Activated CD4-positive, alpha-beta T cell treated with anti-CD3 and anti-CD28 coated beads for 4 hours (primary cell): ENCODE data around the gene CNTNAP2.

Experiments
- DNase-seq, 2 donors: peaks; one replicate each; pipeline ENCODE4 v3.0.0-alpha.2; 2020

The CNTNAP2 gene

DNA sequence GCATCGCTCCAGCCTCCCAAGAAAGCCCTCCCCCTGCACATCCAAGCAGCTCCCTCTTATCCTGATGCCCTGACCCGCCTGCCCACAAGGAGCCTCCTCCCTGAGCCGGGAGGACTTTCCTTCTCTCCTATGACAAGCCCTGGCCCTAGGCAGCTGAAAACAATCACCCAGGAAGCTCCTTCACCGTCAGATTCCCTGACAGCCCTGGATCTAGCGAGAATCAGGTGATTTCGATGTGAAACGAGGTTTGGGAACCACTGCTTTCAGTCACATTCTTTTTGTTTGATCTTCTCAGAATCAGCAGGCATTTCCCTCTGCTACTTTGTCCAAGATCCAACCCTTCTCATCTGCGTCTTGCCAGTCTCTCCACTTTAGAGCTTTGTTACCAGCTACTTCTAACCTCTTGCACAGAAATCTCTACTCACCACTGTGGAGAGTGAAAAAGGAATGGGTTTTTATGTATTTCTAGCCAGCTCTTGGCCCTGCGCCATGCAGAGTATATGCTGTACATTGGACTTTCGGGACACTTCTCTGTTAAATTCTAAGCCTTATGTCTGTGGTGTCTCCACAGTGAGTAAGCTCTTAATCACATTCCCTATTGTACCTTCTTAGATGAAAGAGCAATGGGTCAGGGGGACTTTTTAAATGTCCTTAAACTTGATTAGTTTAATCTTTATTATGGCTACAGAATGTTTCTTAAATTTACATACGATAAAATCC lies 2220.8 kb downstream of the CNTNAP2 start:
- no peak for DNase-seq

DNA sequence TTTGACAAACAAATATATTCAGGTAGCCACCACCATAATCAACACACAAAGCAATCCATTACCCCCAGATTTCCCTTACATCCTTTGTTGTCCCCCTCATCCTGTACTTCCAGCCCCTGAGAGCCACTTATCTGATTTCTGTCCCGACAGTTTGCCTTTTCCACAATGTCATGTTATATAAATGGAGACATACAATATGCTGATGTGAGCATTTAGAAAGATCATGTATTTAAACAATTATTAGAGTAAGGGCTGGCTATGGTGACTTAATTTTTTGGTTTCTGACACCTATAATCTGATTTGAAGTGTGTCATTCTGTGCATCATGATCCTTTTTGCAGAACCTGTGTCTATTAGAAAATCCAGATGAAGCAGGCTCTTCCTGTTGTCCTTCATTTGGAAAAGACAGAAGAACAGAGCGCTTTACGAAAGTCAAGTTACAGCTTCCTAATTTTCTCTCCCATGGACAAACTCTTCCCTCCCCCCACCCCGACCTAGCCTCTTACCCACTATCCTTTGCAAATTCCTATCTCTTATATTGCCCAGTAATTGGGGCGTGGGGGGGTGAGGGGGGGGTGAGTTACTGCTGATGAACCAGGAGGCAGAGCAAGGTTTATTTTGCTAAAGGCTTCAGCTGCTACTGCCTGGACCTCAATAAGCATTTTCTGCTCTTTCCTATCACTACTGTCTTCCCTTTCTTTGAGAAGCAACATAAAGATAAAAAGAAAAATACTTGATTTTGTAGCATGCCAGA lies 2221.6 kb downstream of the CNTNAP2 start:
- no peak for DNase-seq

DNA sequence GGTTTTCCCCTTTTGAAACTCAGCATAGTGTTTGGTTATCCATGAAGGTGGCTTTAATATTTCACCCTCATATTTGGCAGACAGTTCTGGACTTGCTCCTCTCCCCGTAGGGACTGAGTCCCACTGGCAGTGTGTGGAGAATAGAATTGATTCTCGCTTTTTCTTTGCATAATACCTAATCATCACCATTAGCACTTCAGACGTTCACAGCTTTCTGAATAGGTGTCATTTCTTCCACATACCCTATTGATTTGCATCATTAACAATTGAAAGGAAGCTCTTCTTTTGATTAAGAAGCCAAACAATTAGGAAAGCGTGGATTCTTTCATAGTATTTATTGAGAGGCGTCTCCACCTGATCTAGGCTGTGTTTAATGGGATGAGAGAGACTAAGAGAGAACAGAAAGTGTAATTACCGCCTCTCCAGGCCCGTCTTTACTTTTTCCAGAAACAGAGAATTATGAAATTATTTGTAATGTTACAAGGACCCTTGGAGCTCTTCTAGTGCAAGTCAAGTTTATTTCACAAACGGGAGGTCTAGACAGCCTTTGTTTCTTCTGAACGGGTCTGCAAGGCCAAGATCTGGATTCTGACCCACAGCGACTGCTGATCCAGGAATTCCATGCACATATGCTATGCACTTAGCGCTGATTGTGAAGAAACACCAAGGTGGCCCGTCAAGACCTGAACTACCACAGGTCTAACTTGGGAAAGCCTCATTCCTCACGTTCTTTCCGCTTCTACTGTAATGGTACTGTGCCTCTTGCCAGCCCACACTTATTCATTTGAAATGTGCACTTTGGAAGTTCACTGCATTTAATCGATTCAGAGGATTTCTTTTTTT lies 2224.1 kb downstream of the CNTNAP2 start:
- no peak for DNase-seq

DNA sequence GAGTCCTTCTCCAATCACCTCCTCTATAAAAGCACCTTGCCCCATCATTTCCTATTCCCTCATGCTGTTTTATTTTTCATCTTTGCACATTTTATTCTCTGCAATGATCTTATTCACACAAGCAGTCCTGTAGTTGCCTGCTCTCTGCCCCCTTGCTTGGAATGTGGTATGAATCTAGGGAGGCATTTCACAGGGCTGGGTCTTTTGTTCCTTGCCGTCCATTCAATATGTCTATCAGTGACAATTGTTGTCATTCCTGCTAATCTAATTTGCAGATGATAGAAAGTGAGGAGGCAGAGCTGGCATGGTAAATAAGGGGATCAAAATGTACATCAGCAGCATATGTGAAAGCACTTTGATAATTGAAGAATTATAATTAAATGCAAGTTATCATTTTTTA lies 2227.8 kb downstream of the CNTNAP2 start:
- DNase-seq: no peak

DNA sequence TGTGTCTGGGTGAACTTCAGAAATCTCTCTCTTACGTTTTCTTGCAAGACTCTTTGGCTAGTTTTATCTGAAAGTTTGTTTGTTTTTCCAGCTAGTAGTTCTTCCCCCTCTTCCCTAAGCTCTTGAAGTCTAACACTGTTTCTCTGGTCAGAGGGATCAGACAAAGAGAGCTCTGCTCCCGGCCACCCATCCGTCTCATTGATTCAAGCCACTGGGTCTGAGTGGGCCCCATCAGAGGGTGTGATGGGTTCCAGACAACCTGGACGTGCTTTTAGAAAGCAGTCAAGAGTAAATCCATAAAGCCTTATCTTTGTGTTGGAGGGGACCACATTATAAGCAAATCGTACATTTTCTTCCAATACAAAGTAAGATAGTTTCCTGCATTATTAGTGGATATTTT lies 2231.4 kb downstream of the CNTNAP2 start:
- DNase-seq: no peak

DNA sequence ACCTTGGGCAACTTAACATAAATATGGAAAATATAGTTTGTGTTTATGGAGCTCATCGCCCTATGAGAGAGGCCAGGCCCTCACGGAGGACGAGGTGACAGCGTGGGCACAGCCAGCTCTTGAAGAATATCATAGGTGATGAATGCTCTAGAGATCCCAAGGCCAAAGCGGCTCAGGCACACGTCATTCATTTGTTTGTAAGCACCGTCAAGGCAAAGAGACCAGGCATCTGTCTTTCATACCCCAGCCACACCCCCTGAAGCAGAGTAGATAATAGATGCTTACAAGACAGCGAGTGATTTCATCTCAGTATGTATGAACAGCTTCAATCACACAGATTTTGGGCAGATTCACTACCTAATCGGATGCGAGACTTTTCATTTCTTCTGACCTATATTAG lies 2231.9 kb downstream of the CNTNAP2 start:
- no peak for DNase-seq

DNA sequence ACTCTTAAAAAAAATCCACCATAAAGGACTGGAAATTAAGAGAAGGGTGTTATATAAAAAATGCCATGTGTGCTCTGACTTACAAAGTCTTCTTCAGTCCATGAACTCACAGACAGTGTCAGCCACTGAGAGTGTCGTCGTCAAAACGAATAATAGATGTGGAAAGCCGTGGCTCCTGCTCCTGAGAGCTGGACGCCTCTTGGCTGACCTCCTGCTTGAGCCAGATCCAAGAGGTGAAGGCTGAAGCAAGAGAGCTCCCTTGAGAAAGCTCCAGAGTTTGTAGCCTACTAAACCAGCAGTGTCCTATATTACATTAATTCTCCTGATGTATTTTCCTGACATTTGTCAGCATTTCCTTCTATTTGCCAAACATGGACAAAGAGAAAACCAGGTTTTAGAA lies 2239.7 kb downstream of the CNTNAP2 start:
- no peak for DNase-seq

DNA sequence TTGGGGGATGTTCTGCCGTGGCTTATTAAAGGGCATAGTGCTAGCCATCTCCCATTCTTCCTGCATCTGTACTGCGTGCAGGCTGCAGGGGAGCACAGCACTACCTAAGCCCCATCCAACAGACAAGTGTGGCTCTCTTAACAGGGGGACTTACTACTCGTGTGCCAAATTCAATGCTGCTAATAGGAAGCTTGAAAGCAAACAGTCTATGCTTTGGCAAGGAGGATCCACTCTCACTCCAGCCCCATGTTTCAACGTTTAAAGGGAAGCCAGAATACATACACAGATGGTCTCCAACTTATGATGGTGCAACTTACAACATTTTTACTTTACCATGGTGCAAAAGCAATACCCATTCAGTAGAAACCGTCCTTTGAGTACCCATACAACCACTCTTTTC lies 2245.9 kb downstream of the CNTNAP2 start:
- DNase-seq: no peak

DNA sequence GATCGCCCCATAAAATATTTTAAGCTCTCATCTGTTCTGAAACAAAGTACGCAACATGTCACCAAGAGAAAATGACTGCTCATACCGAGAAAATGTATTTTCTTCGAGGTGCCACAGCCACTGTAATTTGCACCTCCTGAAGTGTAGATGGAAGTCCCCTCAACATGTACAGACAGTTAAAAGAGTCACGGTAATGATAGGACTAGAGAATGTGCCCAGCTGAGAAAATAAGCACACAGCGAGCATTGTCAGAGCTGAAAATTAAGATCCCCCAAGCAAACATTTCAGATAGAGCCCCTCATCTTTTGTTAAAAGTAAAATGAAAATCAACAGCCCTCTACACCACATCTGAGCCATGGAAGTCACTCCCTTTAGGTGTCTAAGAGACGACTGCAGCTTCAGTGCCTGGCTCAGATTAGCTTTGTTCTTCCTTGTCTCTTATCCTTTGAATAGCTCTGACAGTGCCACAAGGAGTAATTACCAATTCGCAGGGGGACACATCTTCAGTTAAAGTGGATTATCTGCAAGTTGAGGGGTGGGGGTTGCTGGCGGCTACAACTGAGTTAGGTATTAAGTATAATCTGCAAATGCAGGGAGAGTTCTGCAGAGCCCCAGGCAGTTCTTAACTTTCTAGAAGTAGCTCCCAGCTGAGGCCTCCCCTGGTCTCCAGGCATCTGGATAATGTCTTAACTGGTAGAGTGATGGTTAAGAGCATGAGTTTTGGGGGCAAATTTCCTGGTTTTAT lies 2251.3 kb downstream of the CNTNAP2 start:
- no peak for DNase-seq

DNA sequence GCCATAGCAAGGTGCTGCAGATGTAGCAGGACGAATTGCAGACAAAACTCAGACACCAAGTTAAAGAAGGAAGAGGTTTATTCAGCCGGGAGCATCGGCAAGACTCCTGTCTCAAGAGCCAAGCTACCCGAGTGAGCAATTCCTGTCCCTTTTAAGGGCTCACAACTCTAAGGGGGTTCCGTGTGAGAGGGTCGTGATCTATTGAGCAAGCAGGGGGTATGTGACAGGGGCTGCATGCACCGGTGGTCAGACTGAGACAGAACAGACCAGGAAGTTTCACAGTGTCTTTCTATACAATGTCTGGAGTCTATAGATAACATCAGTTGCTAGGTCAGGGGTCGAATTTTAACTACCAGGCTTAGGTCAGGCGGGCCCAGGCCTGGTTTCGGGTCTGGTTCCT lies 2252.0 kb downstream of the CNTNAP2 start:
- no peak for DNase-seq

DNA sequence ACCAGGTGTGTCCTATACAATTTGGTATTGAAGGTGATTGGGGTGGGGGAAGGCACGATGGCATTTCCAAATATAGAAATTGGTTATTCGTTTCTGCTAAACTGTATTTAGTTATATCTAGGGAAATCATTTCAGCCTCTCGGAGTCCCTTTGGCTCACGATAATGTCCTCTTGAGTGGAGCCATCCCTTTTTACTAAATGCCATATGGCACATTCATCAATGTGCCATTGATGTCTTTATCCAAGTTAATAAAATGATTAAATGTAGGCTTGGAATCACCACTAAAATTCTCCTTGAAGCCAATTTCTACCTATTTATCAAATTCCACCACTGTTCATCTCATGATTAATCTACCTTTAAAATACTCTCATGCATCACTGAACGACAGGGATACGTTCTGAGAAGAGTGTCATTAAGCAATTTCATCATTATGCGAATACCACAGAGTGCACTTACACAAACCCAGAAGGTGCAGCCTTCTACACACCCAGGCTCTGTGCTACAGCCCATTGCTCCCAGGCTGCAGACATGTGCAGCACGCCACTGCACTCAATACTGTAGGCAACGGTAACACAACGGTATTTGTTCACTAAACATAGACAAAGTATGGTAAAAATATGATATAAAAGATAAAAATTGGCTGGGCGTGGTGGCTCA lies 2254.8 kb downstream of the CNTNAP2 start:
- no peak for DNase-seq

DNA sequence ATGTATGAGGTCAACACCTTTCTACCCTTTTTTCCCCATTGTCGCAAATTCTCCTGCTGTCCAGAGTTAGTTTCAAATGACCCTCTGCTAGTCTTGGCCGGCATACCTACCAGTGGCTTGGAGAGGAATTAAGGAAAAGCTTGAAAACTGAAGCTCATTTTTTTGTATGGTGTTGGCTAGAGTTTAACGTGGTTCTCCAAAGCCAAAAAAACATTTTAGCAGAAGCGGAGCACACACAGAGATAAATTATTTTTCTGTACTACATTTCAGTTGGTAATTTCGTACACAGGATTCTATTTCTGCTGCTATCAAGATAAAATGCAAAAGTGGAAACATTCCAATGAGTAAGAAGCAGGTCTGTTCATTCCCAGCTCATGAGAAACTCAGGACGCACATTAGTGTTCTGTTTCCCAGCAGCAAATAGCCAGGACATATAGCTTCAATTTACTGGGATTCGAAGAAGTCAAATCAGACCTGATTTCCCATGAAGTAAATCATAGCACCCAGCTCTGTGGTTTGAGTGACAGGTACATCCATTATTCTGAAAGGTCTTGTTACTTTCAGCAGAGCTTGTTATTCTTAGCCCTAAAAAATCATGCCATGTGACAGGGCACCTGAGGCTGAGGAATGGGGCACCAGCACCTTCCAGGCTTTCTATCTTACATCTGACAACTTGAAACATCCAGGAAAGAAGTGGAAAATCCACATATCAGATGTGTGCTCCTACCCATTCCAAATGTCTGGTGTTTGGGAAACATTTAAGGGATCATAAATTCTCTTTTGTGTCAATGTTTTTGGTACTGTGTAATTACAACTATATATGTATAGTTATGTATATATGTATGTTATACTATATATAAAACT lies 2258.0 kb downstream of the CNTNAP2 start:
- no peak for DNase-seq

DNA sequence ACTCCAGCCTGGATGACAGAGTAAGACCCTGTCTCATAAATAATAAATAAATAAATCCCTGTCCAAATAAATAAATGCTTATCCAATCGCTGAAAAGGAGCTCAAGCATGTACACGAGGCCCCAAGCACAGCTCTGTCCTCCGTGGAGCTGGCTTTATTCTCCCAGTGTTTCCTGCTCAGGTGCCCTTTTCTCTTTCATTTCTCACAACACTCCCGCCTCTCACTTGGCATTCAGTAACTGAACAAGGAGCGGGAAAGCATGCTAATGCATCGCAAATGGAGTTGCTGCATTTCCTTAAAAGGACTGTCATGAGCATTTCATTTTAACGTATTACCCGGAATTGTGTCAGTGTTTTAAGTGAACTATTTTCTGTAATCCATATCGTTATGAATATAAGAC lies 2263.1 kb downstream of the CNTNAP2 start:
- no peak for DNase-seq

DNA sequence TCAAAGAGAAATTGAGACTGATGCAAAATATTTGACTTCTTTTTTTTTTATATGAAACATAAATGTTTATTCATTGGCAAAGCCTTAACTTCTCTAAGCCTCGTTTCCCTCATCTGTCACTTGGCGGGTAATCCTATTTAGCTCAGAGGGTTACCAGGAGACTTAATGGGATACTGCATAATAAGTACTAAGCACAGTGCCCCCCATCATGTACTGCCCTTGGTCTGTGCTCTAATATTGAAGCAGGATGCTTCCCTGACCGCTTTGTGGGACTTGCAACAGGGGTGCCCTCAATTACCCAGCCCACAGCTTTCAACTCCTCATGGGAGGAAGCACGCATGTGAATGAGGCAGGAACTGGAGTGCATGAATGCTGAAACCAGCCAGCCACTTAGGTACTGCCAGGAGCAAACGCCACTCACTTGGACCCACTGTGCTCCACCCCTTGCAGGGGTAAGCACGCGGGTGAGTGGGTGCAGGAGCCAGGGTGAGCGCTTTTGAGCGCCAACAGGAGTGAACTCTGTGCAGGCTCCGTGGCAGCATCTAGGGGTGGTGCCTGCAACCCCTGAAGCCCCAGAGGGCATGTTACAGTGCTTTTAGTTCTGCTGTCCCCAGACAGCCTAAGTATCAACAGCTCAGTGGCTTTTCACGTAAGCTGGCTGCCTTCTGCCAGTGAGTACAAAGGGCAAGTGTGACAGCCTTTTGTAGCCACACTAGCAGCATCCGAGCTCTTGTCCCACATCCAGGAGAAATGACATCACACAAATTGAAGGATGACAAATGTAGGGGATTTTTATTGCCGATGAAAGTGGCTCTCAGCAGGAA lies 2264.2 kb downstream of the CNTNAP2 start:
- DNase-seq: no peak

DNA sequence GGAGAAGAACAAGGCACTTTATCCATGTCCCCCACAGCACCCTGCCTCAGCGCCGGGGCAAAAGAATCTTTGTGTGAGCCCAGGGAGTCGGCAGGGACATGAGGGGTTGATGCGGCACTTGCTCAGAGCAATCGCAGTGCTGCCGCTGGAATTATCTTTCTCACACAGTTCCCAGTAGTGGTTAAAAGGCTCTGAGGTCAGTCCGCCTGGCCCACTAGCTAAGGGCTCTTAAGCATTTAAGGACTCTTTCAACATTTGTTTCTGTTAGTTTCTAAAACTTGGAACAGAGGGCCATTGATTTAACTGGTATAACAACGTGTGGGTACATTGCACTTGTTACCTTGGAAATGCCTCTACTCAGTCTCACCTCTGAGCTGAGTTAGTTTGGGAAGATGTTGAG lies 2266.0 kb downstream of the CNTNAP2 start:
- DNase-seq: no peak

DNA sequence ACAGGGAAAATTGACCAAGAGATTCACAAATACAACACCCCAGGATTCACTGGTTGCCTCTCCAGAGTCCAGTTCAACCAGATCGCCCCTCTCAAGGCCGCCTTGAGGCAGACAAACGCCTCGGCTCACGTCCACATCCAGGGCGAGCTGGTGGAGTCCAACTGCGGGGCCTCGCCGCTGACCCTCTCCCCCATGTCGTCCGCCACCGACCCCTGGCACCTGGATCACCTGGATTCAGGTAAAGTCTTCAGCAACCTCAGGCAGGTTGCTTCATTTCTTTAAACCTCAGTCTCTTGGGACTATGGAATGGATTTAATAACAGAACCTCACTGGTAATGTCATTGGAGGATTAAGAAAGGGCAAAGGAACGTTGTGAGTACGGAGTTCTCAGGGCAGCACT lies 2267.1 kb downstream of the CNTNAP2 start:
- DNase-seq: no peak

DNA sequence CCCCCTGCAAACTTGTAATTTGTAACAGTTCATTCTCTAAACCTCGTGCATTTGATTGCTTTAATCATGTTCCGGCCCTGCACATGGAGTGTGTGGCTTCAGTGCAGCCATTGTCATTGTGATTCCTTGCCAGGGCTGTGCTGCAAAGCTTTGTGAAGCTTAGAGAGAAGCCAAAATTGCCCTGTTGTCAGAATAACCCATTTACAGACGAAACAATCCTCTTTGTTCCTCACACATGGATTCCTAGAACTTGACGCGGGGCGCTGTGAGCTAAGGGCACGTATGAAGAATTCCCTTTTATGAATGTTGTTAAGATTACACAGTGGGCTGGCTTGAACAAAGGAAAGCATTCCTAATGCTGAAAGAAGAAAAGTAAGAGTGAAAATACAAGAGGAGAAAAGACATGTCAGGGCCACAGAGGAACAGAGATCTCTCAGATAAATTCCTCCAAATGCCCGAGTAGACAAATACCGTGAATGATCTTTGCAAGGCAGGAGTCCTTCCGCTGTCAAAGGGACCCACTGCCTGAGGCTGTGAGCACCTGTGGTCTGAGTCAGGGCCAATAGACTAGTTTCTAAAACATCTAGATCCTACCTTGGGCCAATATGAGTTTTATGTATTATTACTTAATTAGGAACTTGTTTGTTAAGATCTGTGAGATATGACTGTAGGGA lies 2268.5 kb downstream of the CNTNAP2 start:
- no peak for DNase-seq

DNA sequence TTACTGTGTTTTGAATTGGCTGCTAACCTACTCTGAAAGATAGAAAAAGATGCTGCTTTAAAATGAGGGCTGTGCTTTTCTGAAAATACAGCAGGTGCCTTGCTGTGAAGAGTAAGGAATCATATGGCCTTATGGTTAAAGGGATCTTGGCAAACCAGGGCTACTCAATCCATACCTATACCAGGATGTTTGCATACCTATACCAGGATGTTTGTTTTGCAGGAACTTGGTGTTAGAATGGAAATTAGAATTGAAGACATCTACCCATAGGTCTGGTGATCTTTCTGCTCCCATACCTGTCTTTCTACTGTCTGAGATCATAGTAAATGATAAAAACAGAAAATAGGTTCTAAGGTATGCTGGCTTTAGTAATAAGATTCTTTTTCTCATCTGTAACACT lies 2273.8 kb downstream of the CNTNAP2 start:
- DNase-seq: no peak

DNA sequence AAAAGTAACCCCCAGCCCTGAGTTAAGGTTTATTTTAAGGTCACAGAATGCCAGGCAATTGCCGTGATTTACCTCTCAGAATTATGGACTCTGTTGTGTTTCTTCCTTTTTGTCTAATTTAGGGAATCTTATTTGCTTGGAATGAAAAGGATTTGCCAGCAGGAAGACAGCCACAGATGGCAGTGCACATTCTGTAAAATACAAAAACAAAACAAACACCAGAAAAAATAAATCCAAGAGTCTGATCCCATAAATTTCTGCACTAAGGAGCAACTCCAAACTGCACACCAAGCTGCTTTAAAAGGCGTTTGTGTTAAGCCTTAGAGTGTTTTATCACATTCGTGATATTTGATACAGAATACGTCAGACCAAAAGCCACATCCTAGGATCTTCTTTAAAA lies 2275.0 kb downstream of the CNTNAP2 start:
- no peak for DNase-seq

DNA sequence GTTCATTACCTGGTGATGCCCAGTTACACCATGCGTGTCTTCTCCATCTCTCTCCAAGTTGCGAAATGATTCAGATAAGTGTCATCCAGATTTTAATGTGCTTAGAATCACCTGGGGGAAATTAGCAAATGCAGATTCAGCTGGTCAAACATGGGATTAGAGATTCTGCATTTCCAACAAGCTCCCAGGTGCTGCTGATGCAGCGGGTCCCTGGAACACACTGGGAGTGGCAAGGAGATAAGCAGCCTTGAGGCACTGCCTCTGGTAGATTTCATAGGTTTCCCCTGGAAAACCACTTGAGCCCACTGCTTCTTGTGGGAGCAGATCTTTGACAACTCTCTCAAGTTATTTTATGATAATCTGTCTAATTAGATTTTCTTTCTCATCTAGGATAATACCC lies 2278.0 kb downstream of the CNTNAP2 start:
- DNase-seq: no peak
